ENCODE measurements around the gene KAT6B. TPM values are rescaled to one million over a fixed set of nuclear protein-coding genes. Genes with fewer than 3 reads are reported as not detected.

KAT6B gene
- polyA plus RNA-seq, 1 donor from 2014 or later: 11.5 TPM

- no peaks in the 10 kb centered on the region for H3K79me2 ChIP-seq (replicated peaks; ENCODE audit: insufficient read depth, low read length)
- no peaks in the 10 kb centered on the region for H3K9me2 ChIP-seq (ENCODE audit: insufficient read depth, low read length)
- no peak overlapping the region for H2AFZ ChIP-seq (ENCODE audit: low read depth, low read length)
- no peak for TF ChIP-seq POLR2AphosphoS5 (IDR thresholded peaks at IDR 0.05)
- TF ChIP-seq MXI1 (conservative IDR thresholded peaks at IDR 0.05; ENCODE audit: poor library complexity, severe bottlenecking): no peak
- H3K36me3 ChIP-seq (ENCODE audit: insufficient read depth, low read length): no peaks in the 10 kb centered on the region
- H3K27me3 ChIP-seq (ENCODE audit: insufficient read depth, low read depth, low read length): no peaks in the 10 kb centered on the region
- H3K9me3 ChIP-seq (ENCODE audit: low read length): peaks cover 8% of the 10 kb centered on the region
- H3K9ac ChIP-seq (ENCODE audit: low read length): no peak overlapping the region
- peak overlapping the region; percentile 1 for H3K27ac ChIP-seq (ENCODE audit: low read length)
- no peaks in the 10 kb centered on the region for H4K20me1 ChIP-seq (ENCODE audit: insufficient read depth)
- H3F3A ChIP-seq (ENCODE audit: insufficient read depth, low read length, poor library complexity, severe bottlenecking): no peaks in the 10 kb centered on the region
- no peak overlapping the region for H3K4me2 ChIP-seq (ENCODE audit: low read length)
- no peak overlapping the region for H3K4me3 ChIP-seq (ENCODE audit: low read length)
Observed at GRCh38 chr10:74813381-74814259, 12.8 kb upstream of the KAT6B start.

- H3K9ac ChIP-seq (ENCODE audit: low read length): no peak overlapping the region
- H2AFZ ChIP-seq (ENCODE audit: low read depth, low read length): no peak overlapping the region
- no peaks in the 10 kb centered on the region for H3K79me2 ChIP-seq (replicated peaks; ENCODE audit: insufficient read depth, low read length)
- no peak overlapping the region for H3K4me3 ChIP-seq (ENCODE audit: low read length)
- H4K20me1 ChIP-seq (ENCODE audit: insufficient read depth): no peaks in the 10 kb centered on the region
- H3K9me3 ChIP-seq (ENCODE audit: low read length): peaks cover 8% of the 10 kb centered on the region
- H3K27me3 ChIP-seq (ENCODE audit: insufficient read depth, low read depth, low read length): no peaks in the 10 kb centered on the region
- no peaks in the 10 kb centered on the region for H3F3A ChIP-seq (ENCODE audit: insufficient read depth, low read length, poor library complexity, severe bottlenecking)
- no peaks in the 10 kb centered on the region for H3K9me2 ChIP-seq (ENCODE audit: insufficient read depth, low read length)
- no peak for TF ChIP-seq CTCF (IDR thresholded peaks at IDR 0.05; ENCODE audit: poor library complexity, severe bottlenecking)
- TF ChIP-seq EP300 (conservative IDR thresholded peaks at IDR 0.05; ENCODE audit: poor library complexity, severe bottlenecking): no peak
- TF ChIP-seq MXI1 (conservative IDR thresholded peaks at IDR 0.05; ENCODE audit: poor library complexity, severe bottlenecking): no peak
- no peak for TF ChIP-seq EZH2 (IDR thresholded peaks at IDR 0.05; ENCODE audit: borderline replicate concordance, insufficient read depth, low read length, poor library complexity, severe bottlenecking)
- no peak for TF ChIP-seq REST (IDR thresholded peaks at IDR 0.05; ENCODE audit: borderline replicate concordance)
- TF ChIP-seq RAD21 (conservative IDR thresholded peaks at IDR 0.05): no peak
- TF ChIP-seq SMC3 (conservative IDR thresholded peaks at IDR 0.05; ENCODE audit: poor library complexity): no peak
- TF ChIP-seq TAF1 (IDR thresholded peaks at IDR 0.05; ENCODE audit: low read depth): no peak
- TF ChIP-seq POLR2AphosphoS5 (IDR thresholded peaks at IDR 0.05): no peak
- H3K36me3 ChIP-seq (ENCODE audit: insufficient read depth, low read length): no peaks in the 10 kb centered on the region
- no peak overlapping the region for H3K4me2 ChIP-seq (ENCODE audit: low read length)
- no peak overlapping the region for H3K27ac ChIP-seq (ENCODE audit: low read length)
Observed at GRCh38 chr10:74814797-74815196, 11.6 kb upstream of the KAT6B start.
